HepG2 (cell line): Measurements from ENCODE around the gene RAC2. TPM values are rescaled to one million over a fixed set of nuclear protein-coding genes. Genes with fewer than 3 reads are reported as not detected.

ENCODE experiments used
- ATAC-seq: fragments of 200-7000 bp; cut with Tn5 transposase; 3 replicates; pipeline ENCODE4 v1.9.1; 2020; ENCODE audit warnings: mild to moderate bottlenecking, moderate library complexity
- BruUV-seq: library from RNA; stranded (reverse); fragments of 400-500 nt; replicated peaks from 2 replicates; lab custom pipeline; 2021; lab: Mats Ljungman, UMichigan
- CTCF ChIA-PET: fragments of 300-600 bp; formaldehyde crosslinking; extraction: SDS; loops from one replicate; lab custom pipeline; 2021; ENCODE audit warnings: low total read pairs, inconsistent platforms, low intra/inter-chr PET ratio; lab: Yijun Ruan, JAX
- POLR2A ChIA-PET: fragments of 350-600 bp; sonication (Branson Sonifier 250); formaldehyde crosslinking; loops from one replicate; lab custom pipeline; 2020; ENCODE audit warnings: antibody characterized with exemption, inconsistent platforms; lab: Yijun Ruan, JAX
- DNase-seq: peaks from one replicate; pipeline ENCODE4 v3.0.0-alpha.2; 2015; ENCODE audit warnings: low spot score
- FAIRE-seq: peaks from 3 replicates; lab custom pipeline; 2011; peaks lifted over from hg19 to GRCh38; lab: Jason Lieb, UNC
- H2AFZ ChIP-seq: one replicate; pipeline ENCODE4 v1.6.1; 2011; ENCODE audit warnings: low read length, inconsistent platforms
- H3K27ac ChIP-seq: fragments of 300-600 bp; 3 replicates; pipeline ENCODE4 v1.8.0; 2011; ENCODE audit warnings: mixed run types, mild to moderate bottlenecking, mixed read lengths, low read length, inconsistent platforms; ENCODE audit not compliant: insufficient read depth; ENCODE audit errors: extremely low read length
- H3K27me3 ChIP-seq, 2 experiments: fragments of 200-600 bp in 1 of 2; 2 replicates in 1 of 2; 3 replicates in 1 of 2; pipeline versions ENCODE4 v1.6.0 to v1.8.0; 2011; ENCODE audit warnings: low read length in 2 of 2, mild to moderate bottlenecking in 2 of 2, moderate library complexity in 2 of 2, inconsistent platforms in 1 of 2; ENCODE audit not compliant: insufficient read depth in 2 of 2, control insufficient read depth in 1 of 2
- H3K36me3 ChIP-seq, 2 experiments: fragments of 200-600 bp in 1 of 2; replicated peaks in 1 of 2; 2 replicates in 1 of 2; 3 replicates in 1 of 2; pipeline versions ENCODE4 v1.5.1 to v1.8.0; 2011; ENCODE audit warnings: low read length in 2 of 2, inconsistent platforms in 1 of 2; ENCODE audit not compliant: insufficient read depth in 2 of 2, control insufficient read depth in 1 of 2
- H3K4me1 ChIP-seq: 2 replicates; pipeline ENCODE4 v1.5.1; 2012; ENCODE audit warnings: low read length, inconsistent platforms; ENCODE audit not compliant: insufficient read depth
- H3K4me2 ChIP-seq: 2 replicates; pipeline ENCODE4 v1.6.0; 2011; ENCODE audit warnings: low read depth, low read length, inconsistent platforms
- H3K4me3 ChIP-seq, 3 experiments: fragments of 200-600 bp in 1 of 3; sonication (generic), shearing (Covaris generic) in 1 of 3; replicated peaks in 1 of 3; 2 replicates each; pipeline ENCODE4 v1.5.1; 2011 to 2016; ENCODE audit warnings: low read length in 3 of 3, inconsistent platforms in 2 of 3, low read depth in 2 of 3, mild to moderate bottlenecking in 2 of 3, control low read depth in 1 of 3, mixed read lengths in 1 of 3; ENCODE audit not compliant: insufficient read depth in 1 of 3
- H3K79me2 ChIP-seq: one replicate; pipeline ENCODE4 v1.6.1; 2011; ENCODE audit warnings: low read length, inconsistent platforms; ENCODE audit not compliant: insufficient read depth
- H3K9ac ChIP-seq: 2 replicates; pipeline ENCODE4 v1.6.0; 2011; ENCODE audit warnings: mild to moderate bottlenecking, low read depth, low read length, inconsistent platforms; ENCODE audit not compliant: insufficient read depth
- H3K9me3 ChIP-seq: 2 replicates; pipeline ENCODE4 v1.5.1; 2012; ENCODE audit warnings: mild to moderate bottlenecking, low read length
- H4K20me1 ChIP-seq: 2 replicates; pipeline ENCODE4 v1.6.0; 2011; ENCODE audit warnings: inconsistent platforms, mild to moderate bottlenecking, low read length, moderate library complexity; ENCODE audit not compliant: insufficient read depth
- HES4 ChIP-seq: sonication (generic); formaldehyde crosslinking; IDR thresholded peaks from 2 replicates; pipeline ENCODE4 v1.9.0; 2021; ENCODE audit warnings: mild to moderate bottlenecking, missing genetic modification reagents, borderline replicate concordance
- RBAK ChIP-seq: sonication (generic); formaldehyde crosslinking; IDR thresholded peaks from 2 replicates; pipeline ENCODE4 v1.5.1; 2020; ENCODE audit warnings: mild to moderate bottlenecking, missing genetic modification reagents
- SIX1 ChIP-seq: sonication (generic); formaldehyde crosslinking; IDR thresholded peaks from 2 replicates; pipeline ENCODE4 v1.4.0; 2020; ENCODE audit warnings: missing genetic modification reagents, borderline replicate concordance
- TFE3 ChIP-seq: IDR thresholded peaks from 2 replicates; pipeline ENCODE4 v1.6.1; 2016
- USF2 ChIP-seq, 2 experiments: sonication (generic) in 1 of 2; formaldehyde crosslinking in 1 of 2; IDR thresholded peaks; 2 replicates each; pipeline versions ENCODE4 v1.5.1 to v1.6.1; 2011 to 2020; ENCODE audit warnings: borderline replicate concordance in 1 of 2, low read depth in 1 of 2, low read length in 1 of 2, mild to moderate bottlenecking in 1 of 2, missing genetic modification reagents in 1 of 2, moderate library complexity in 1 of 2
- ZNF207 ChIP-seq: fragments of 450-650 bp; IDR thresholded peaks from 2 replicates; pipeline ENCODE4 v1.6.1; 2016; ENCODE audit warnings: antibody characterized with exemption, borderline replicate concordance
- ZNF674 ChIP-seq: sonication (generic); formaldehyde crosslinking; IDR thresholded peaks from 2 replicates; pipeline ENCODE4 v1.5.0; 2020; ENCODE audit warnings: low read depth, mild to moderate bottlenecking, missing genetic modification reagents
- ZNF770 ChIP-seq: sonication (generic); formaldehyde crosslinking; IDR thresholded peaks from 2 replicates; pipeline ENCODE4 v1.5.0; 2020; ENCODE audit warnings: mild to moderate bottlenecking, missing genetic modification reagents
- WGBS: methylation state at CpG from one replicate; pipeline ENCODE4 v1.1.6; 2017; ENCODE audit warnings: low lambda C conversion rate; 5-methylcytosine and 5-hydroxymethylcytosine counted together
- in situ Hi-C: cut with HindIII; loops from 2 replicates; pipeline ENCODE4 v1.10.0; 2017; ENCODE audit warnings: low pct_unique_long_range_greater_than_20kb; ENCODE audit not compliant: extremely low pct_ligation_motif_present
- intact Hi-C: fragments of 100-400 bp; cut with micrococcal nuclease; formaldehyde crosslinking; loops from one replicate; pipeline ENCODE4 v1.10.0; 2022; ENCODE audit not compliant: unreplicated experiment
- polyA plus RNA-seq, 8 experiments: library from polyadenylated mRNA; depleted of rRNA in 3 of 8; stranded (reverse) in 7 of 8; unstranded in 1 of 8; fragments of >200 nt; fragmentation: Illumina TruSeq in 4 of 8; extraction: Trizol in 4 of 8; gene quantifications; 2 replicates each; pipeline versions ENCODE4 v1.2.1 to v1.2.3, GENCODE V29; 2011 to 2016; ENCODE audit warnings: low read depth in 4 of 8, missing spikeins in 1 of 8, mixed read lengths in 1 of 8; ENCODE audit not compliant: insufficient read depth in 1 of 8
- total RNA-seq, 5 experiments: library from RNA; depleted of rRNA; stranded (reverse); fragments of >200 nt; fragmentation: Illumina TruSeq; extraction: Trizol; gene quantifications; 2 replicates each; pipeline ENCODE4 v1.2.3, GENCODE V29; 2016; ENCODE audit warnings: low read depth in 1 of 5
- TF ChIP-seq, protein P1 (sequence below): sonication (generic); formaldehyde crosslinking; IDR thresholded peaks from 2 replicates; pipeline ENCODE4 v1.8.0; 2022; ENCODE audit warnings: missing genetic modification reagents, low read depth, mild to moderate bottlenecking, borderline replicate concordance

Gene RAC2
- total and polyA plus RNA-seq, 2 of the 13 experiments (the other 11 are each of a cell fraction or from before 2014, with no cell fraction given): 0.73 TPM; not detected in 1

- POLR2A ChIA-PET: no interaction called here
- intact Hi-C loops: no loop called here
- no peak for FAIRE-seq
- no peak for DNase-seq
- in situ Hi-C loops: no loop called here
- no peaks in the 10 kb centered on the region for H3K36me3 ChIP-seq
- H4K20me1 ChIP-seq: no peaks in the 10 kb centered on the region
- H3K4me2 ChIP-seq: no peak overlapping the region
- H2AFZ ChIP-seq: no peak overlapping the region
- TF ChIP-seq ZNF207 (no peak), RBAK (CRISPR knock-in tag) (peak; percentile 76; the same call in 1 of the 2 replicates), SIX1 (no peak), ZNF770 (CRISPR knock-in tag) (peak; percentile 38; the same call in 1 of the 2 replicates)
- BruUV-seq: no TSS peak
- peaks cover 0 to 12% of the 10 kb centered on the region in 2 experiments; a peak in 2 of 5 replicates for H3K27me3 ChIP-seq
- CTCF ChIA-PET: no interaction called here
- H3K4me3 ChIP-seq: no peak overlapping the region
- no peak overlapping the region for H3K27ac ChIP-seq
- H3K9me3 ChIP-seq: no peaks in the 10 kb centered on the region
- H3K4me1 ChIP-seq: no peaks in the 10 kb centered on the region
- no peaks in the 10 kb centered on the region for H3K79me2 ChIP-seq
- H3K9ac ChIP-seq: no peak overlapping the region
- WGBS: 36% methylated on average over 10 of the region's 10 CpGs
- ATAC-seq: peak; percentile 56
Observed at GRCh38 chr22:37221424-37222333, 22.4 kb downstream of the RAC2 start.

- intact Hi-C loops: no loop called here
- no TSS peak for BruUV-seq
- 47% methylated on average over 4 of the region's 4 CpGs for WGBS
- no peak overlapping the region for H3K4me2 ChIP-seq
- ChIA-PET POLR2A (no interaction called here), CTCF (no interaction called here)
- no peaks in the 10 kb centered on the region for H3K36me3 ChIP-seq
- ATAC-seq (no peak), FAIRE-seq (no peak), DNase-seq (no peak)
- no peaks in the 10 kb centered on the region for H4K20me1 ChIP-seq
- in situ Hi-C loops: no loop called here
- no peaks in the 10 kb centered on the region for H3K9me3 ChIP-seq
- peaks cover 0 to 17% of the 10 kb centered on the region in 2 experiments; a peak in 2 of 5 replicates for H3K27me3 ChIP-seq
- no peak overlapping the region for H3K4me3 ChIP-seq
- H3K9ac ChIP-seq: no peak overlapping the region
- H2AFZ ChIP-seq: no peak overlapping the region
- H3K79me2 ChIP-seq: no peaks in the 10 kb centered on the region
- no peak overlapping the region for H3K27ac ChIP-seq
- no peaks in the 10 kb centered on the region for H3K4me1 ChIP-seq
- TF ChIP-seq USF2 (IDR thresholded peaks at IDR 0.05; ENCODE audit: low read depth, low read length) (no peak), USF2 (CRISPR knock-in tag; IDR thresholded peaks at IDR 0.05; ENCODE audit: borderline replicate concordance) (no peak), ZNF674 (CRISPR knock-in tag) (no peak), HES4 (CRISPR knock-in tag) (no peak), TFE3 (CRISPR knock-in tag) (no peak)
- TF ChIP-seq, protein P1, sequence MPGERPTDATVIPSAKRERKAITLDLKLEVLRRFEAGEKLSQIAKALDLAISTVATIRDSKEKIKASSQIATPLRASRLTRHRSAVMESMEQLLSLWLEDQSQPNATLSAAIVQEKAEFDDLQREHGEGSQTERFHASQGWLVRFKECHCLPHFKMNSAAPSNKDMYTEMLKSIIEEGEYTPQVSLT (CRISPR knock-in tag): no peak
Observed at GRCh38 chr22:37220543-37220981, 23.5 kb downstream of the RAC2 start.
